ENCODE results near the gene PHF21B. TPM values are rescaled to one million over a fixed set of nuclear protein-coding genes. Genes with fewer than 3 reads are reported as not detected.

PHF21B gene
- total and polyA plus RNA-seq, 2 experiments from 2014 or later, result 20.6 to 149 TPM

- DNase-seq (ENCODE audit: low spot score), result peak; percentile 29
- Mint-ChIP-seq H3K27me3 (ENCODE audit: insufficient read depth, low read depth, poor library complexity) (peaks cover 14% of the 10 kb centered on the region), H3K4me1 (peaks cover 13% of the 10 kb centered on the region), H3K27ac (no peak overlapping the region), H3K4me3 (no peak overlapping the region), H3K36me3 (ENCODE audit: low read depth) (peaks cover 19% of the 10 kb centered on the region), H3K9me3 (peaks cover 16% of the 10 kb centered on the region)
- Histone ChIP-seq H3K27ac (ENCODE audit: low read depth) (no peak overlapping the region), H3K79me2 (replicated peaks; ENCODE audit: insufficient read depth) (no peaks in the 10 kb centered on the region), H2AFZ (no peak overlapping the region), H3K4me3 (no peak overlapping the region), H3K4me1 (ENCODE audit: insufficient read depth) (peaks cover 3% of the 10 kb centered on the region; the same call in 1 of the 2 replicates), H3K27me3 (ENCODE audit: insufficient read depth) (no peaks in the 10 kb centered on the region), H3K4me2 (no peak overlapping the region), H4K20me1 (replicated peaks; ENCODE audit: insufficient read depth) (no peaks in the 10 kb centered on the region; the same call in 1 of the 2 replicates), H3K9me2 (ENCODE audit: insufficient read depth) (no peaks in the 10 kb centered on the region), H3F3A (replicated peaks; ENCODE audit: low read depth) (no peaks in the 10 kb centered on the region), H3K36me3 (ENCODE audit: insufficient read depth) (no peaks in the 10 kb centered on the region)
- ATAC-seq, result peak; percentile 46
- TF ChIP-seq EZH2phosphoT487 (IDR thresholded peaks at IDR 0.05; ENCODE audit: unreplicated experiment) (no peak), ZNF114 (CRISPR knock-in tag; IDR thresholded peaks at IDR 0.05) (no peak), ZNF331 (CRISPR knock-in tag; IDR thresholded peaks at IDR 0.05; ENCODE audit: low read depth) (no peak), REST (IDR thresholded peaks at IDR 0.05; ENCODE audit: unreplicated experiment) (no peak), STAT1 (IDR thresholded peaks at IDR 0.05; ENCODE audit: unreplicated experiment) (no peak), NANOG (IDR thresholded peaks at IDR 0.05; ENCODE audit: borderline replicate concordance) (no peak), ETS1 (IDR thresholded peaks at IDR 0.05) (no peak), POLR2AphosphoS5 (IDR thresholded peaks at IDR 0.05; ENCODE audit: low read depth) (no peak), CREB1 (CRISPR knock-in tag; IDR thresholded peaks at IDR 0.05; ENCODE audit: low read depth) (no peak), JUNB (IDR thresholded peaks at IDR 0.05; ENCODE audit: unreplicated experiment) (no peak), EZH2 (IDR thresholded peaks at IDR 0.05; ENCODE audit: low read depth, unreplicated experiment) (no peak)
- TF ChIP-seq, protein P1, sequence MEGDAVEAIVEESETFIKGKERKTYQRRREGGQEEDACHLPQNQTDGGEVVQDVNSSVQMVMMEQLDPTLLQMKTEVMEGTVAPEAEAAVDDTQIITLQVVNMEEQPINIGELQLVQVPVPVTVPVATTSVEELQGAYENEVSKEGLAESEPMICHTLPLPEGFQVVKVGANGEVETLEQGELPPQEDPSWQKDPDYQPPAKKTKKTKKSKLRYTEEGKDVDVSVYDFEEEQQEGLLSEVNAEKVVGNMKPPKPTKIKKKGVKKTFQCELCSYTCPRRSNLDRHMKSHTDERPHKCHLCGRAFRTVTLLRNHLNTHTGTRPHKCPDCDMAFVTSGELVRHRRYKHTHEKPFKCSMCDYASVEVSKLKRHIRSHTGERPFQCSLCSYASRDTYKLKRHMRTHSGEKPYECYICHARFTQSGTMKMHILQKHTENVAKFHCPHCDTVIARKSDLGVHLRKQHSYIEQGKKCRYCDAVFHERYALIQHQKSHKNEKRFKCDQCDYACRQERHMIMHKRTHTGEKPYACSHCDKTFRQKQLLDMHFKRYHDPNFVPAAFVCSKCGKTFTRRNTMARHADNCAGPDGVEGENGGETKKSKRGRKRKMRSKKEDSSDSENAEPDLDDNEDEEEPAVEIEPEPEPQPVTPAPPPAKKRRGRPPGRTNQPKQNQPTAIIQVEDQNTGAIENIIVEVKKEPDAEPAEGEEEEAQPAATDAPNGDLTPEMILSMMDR (conservative IDR thresholded peaks at IDR 0.05; ENCODE audit: low read depth in 2 of 2), result no peak
- TF ChIP-seq, protein P2, sequence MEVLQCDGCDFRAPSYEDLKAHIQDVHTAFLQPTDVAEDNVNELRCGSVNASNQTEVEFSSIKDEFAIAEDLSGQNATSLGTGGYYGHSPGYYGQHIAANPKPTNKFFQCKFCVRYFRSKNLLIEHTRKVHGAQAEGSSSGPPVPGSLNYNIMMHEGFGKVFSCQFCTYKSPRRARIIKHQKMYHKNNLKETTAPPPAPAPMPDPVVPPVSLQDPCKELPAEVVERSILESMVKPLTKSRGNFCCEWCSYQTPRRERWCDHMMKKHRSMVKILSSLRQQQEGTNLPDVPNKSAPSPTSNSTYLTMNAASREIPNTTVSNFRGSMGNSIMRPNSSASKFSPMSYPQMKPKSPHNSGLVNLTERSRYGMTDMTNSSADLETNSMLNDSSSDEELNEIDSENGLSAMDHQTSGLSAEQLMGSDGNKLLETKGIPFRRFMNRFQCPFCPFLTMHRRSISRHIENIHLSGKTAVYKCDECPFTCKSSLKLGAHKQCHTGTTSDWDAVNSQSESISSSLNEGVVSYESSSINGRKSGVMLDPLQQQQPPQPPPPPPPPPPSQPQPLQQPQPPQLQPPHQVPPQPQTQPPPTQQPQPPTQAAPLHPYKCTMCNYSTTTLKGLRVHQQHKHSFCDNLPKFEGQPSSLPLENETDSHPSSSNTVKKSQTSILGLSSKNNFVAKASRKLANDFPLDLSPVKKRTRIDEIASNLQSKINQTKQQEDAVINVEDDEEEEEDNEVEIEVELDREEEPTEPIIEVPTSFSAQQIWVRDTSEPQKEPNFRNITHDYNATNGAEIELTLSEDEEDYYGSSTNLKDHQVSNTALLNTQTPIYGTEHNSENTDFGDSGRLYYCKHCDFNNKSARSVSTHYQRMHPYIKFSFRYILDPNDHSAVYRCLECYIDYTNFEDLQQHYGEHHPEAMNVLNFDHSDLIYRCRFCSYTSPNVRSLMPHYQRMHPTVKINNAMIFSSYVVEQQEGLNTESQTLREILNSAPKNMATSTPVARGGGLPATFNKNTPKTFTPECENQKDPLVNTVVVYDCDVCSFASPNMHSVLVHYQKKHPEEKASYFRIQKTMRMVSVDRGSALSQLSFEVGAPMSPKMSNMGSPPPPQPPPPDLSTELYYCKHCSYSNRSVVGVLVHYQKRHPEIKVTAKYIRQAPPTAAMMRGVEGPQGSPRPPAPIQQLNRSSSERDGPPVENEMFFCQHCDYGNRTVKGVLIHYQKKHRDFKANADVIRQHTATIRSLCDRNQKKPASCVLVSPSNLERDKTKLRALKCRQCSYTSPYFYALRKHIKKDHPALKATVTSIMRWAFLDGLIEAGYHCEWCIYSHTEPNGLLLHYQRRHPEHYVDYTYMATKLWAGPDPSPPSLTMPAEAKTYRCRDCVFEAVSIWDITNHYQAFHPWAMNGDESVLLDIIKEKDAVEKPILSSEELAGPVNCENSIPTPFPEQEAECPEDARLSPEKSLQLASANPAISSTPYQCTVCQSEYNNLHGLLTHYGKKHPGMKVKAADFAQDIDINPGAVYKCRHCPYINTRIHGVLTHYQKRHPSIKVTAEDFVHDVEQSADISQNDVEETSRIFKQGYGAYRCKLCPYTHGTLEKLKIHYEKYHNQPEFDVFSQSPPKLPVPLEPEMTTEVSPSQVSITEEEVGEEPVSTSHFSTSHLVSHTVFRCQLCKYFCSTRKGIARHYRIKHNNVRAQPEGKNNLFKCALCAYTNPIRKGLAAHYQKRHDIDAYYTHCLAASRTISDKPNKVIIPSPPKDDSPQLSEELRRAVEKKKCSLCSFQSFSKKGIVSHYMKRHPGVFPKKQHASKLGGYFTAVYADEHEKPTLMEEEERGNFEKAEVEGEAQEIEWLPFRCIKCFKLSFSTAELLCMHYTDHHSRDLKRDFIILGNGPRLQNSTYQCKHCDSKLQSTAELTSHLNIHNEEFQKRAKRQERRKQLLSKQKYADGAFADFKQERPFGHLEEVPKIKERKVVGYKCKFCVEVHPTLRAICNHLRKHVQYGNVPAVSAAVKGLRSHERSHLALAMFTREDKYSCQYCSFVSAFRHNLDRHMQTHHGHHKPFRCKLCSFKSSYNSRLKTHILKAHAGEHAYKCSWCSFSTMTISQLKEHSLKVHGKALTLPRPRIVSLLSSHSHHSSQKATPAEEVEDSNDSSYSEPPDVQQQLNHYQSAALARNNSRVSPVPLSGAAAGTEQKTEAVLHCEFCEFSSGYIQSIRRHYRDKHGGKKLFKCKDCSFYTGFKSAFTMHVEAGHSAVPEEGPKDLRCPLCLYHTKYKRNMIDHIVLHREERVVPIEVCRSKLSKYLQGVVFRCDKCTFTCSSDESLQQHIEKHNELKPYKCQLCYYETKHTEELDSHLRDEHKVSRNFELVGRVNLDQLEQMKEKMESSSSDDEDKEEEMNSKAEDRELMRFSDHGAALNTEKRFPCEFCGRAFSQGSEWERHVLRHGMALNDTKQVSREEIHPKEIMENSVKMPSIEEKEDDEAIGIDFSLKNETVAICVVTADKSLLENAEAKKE (CRISPR knock-in tag; IDR thresholded peaks at IDR 0.05), result no peak
These were observed 139.8 kb downstream of the PHF21B start for GRCh38 chr22:44870021-44870420.
